CD4-positive, alpha-beta T cell (primary cell): ENCODE measurements around the gene SLCO4C1. TPM values are rescaled to one million over a fixed set of nuclear protein-coding genes. Genes with fewer than 3 reads are reported as not detected.

Experiments
- ATAC-seq: fragments of 200-7000 bp; cut with Tn5 transposase; one replicate; pipeline ENCODE4 v1.10.0; 2022; ENCODE audit warnings: mild to moderate bottlenecking; ENCODE audit not compliant: poor library complexity
- CTCF ChIA-PET: fragments of 350-600 bp; sonication (Branson Sonifier 250); formaldehyde crosslinking; loops from one replicate; lab custom pipeline; 2021; ENCODE audit warnings: antibody characterized with exemption, inconsistent platforms; lab: Charles Lee
- POLR2A ChIA-PET: fragments of 350-600 bp; sonication (Branson Sonifier 250); formaldehyde crosslinking; loops from one replicate; lab custom pipeline; 2021; ENCODE audit warnings: antibody characterized with exemption, inconsistent platforms; lab: Charles Lee
- DNase-seq, 14 experiments: peaks; one replicate each; pipeline ENCODE4 v3.0.0-alpha.2; 2013 to 2020; ENCODE audit warnings: mixed read lengths in 2 of 14
- H3K27ac ChIP-seq, 2 donors: one replicate each; pipeline versions ENCODE4 v1.5.1 to v1.7.0; 2013; ENCODE audit warnings: low read length in 2 of 2, low read depth in 1 of 2, mild to moderate bottlenecking in 1 of 2
- H3K27me3 ChIP-seq, 2 experiments: 1 replicate in 1 of 2; 2 replicates in 1 of 2; pipeline versions ENCODE4 v1.6.1 to v1.7.0; 2013; ENCODE audit warnings: low read length in 2 of 2, control low read depth in 1 of 2, mild to moderate bottlenecking in 1 of 2, moderate library complexity in 1 of 2; ENCODE audit not compliant: insufficient read depth in 2 of 2, control insufficient read depth in 1 of 2
- H3K36me3 ChIP-seq: one replicate; pipeline ENCODE4 v1.6.1; 2013; ENCODE audit warnings: low read length, control low read depth; ENCODE audit not compliant: insufficient read depth
- H3K4me1 ChIP-seq: one replicate; pipeline ENCODE4 v1.6.1; 2013; ENCODE audit warnings: low read length, control low read depth; ENCODE audit not compliant: insufficient read depth
- H3K4me3 ChIP-seq: one replicate; pipeline ENCODE4 v1.5.1; 2013; ENCODE audit warnings: mild to moderate bottlenecking, low read length, moderate library complexity
- H3K9me3 ChIP-seq, 2 experiments: 1 replicate in 1 of 2; 2 replicates in 1 of 2; pipeline versions ENCODE4 v1.6.1 to v1.7.0; 2013; ENCODE audit warnings: low read length in 2 of 2, mild to moderate bottlenecking in 2 of 2, control low read depth in 1 of 2, moderate library complexity in 1 of 2; ENCODE audit not compliant: control insufficient read depth in 1 of 2, insufficient read depth in 1 of 2
- H3K27ac Mint-ChIP-seq: one replicate; pipeline ENCODE4 v1.8.0; 2020; ENCODE audit warnings: mixed read lengths
- H3K27me3 Mint-ChIP-seq: one replicate; pipeline ENCODE4 v1.8.0; 2021; ENCODE audit warnings: mixed read lengths
- H3K36me3 Mint-ChIP-seq: one replicate; pipeline ENCODE4 v1.8.0; 2021; ENCODE audit warnings: low read depth, mixed read lengths
- H3K4me1 Mint-ChIP-seq: one replicate; pipeline ENCODE4 v1.8.0; 2021; ENCODE audit warnings: low read depth, mixed read lengths
- H3K4me3 Mint-ChIP-seq: one replicate; pipeline ENCODE4 v1.8.0; 2020; ENCODE audit warnings: mild to moderate bottlenecking, mixed read lengths
- H3K9me3 Mint-ChIP-seq: one replicate; pipeline ENCODE4 v1.8.0; 2020; ENCODE audit warnings: mixed read lengths
- CTCF ChIP-seq: fragments of 200-600 bp; IDR thresholded peaks from one replicate; pipeline ENCODE4 v1.8.0; 2022; ENCODE audit warnings: antibody characterized with exemption, mild to moderate bottlenecking
- intact Hi-C, 2 experiments: fragments of 100-400 bp; cut with DNase I in 1 of 2; cut with micrococcal nuclease in 1 of 2; formaldehyde crosslinking; loops; one replicate each; pipeline versions ENCODE4 v1.15.1 to v1.9.0; 2023 to 2025; cut with DNase I, micrococcal nuclease
- total RNA-seq, 174 experiments: library from RNA in 2 of 174; stranded (reverse) in 2 of 174; gene quantifications; one replicate each; pipeline ENCODE4 v1.2.3 and lab custom pipeline; 2021 to 2026

The SLCO4C1 gene
- total RNA-seq, 2 experiments from 2014 or later = 0.06 to 0.11 TPM

GRCh38 chr5:102289251-102289899 is 6.7 kb downstream of the SLCO4C1 start:
- no peaks in the 10 kb centered on the region for H3K27me3 Mint-ChIP-seq
- no peaks in the 10 kb centered on the region for H3K4me1 ChIP-seq

GRCh38 chr5:102288630-102289029 is 7.5 kb downstream of the SLCO4C1 start:
- H3K36me3 Mint-ChIP-seq = no peaks in the 10 kb centered on the region
- Histone ChIP-seq H3K9me3 (no peaks in the 10 kb centered on the region), H3K4me3 (no peak overlapping the region), H3K27ac (no peak overlapping the region), H3K4me1 (no peaks in the 10 kb centered on the region), H3K27me3 (no peaks in the 10 kb centered on the region), H3K36me3 (no peaks in the 10 kb centered on the region)
- TF ChIP-seq CTCF = no peak
- intact Hi-C loops = no loop called here
- H3K27ac Mint-ChIP-seq = no peak overlapping the region
- DNase-seq = no peak
- H3K27me3 Mint-ChIP-seq = no peaks in the 10 kb centered on the region
- H3K9me3 Mint-ChIP-seq = no peaks in the 10 kb centered on the region
- no peaks in the 10 kb centered on the region for H3K4me1 Mint-ChIP-seq
- ATAC-seq = no peak
- ChIA-PET CTCF (no interaction called here), POLR2A (no interaction called here)
- H3K4me3 Mint-ChIP-seq = no peak overlapping the region

More at GRCh38 chr5:102289251-102289899, 6.7 kb downstream of the SLCO4C1 start:
- H3K27ac Mint-ChIP-seq = no peak overlapping the region
- H3K4me3 Mint-ChIP-seq = no peak overlapping the region
- H3K4me1 Mint-ChIP-seq = peaks cover 2% of the 10 kb centered on the region
- H3K27me3 ChIP-seq = no peaks in the 10 kb centered on the region
- H3K9me3 ChIP-seq = no peaks in the 10 kb centered on the region
- CTCF ChIA-PET = no interaction called here
- no peak for TF ChIP-seq CTCF
- ATAC-seq (no peak), DNase-seq (no peak)
- H3K4me3 ChIP-seq = no peak overlapping the region
- H3K36me3 Mint-ChIP-seq = no peaks in the 10 kb centered on the region
- H3K36me3 ChIP-seq = no peaks in the 10 kb centered on the region
- H3K27ac ChIP-seq = no peak overlapping the region
- no peaks in the 10 kb centered on the region for H3K9me3 Mint-ChIP-seq
- intact Hi-C loops = no loop called here
- POLR2A ChIA-PET = no interaction called here

- Mint-ChIP-seq H3K4me1 (peaks cover 6% of the 10 kb centered on the region), H3K27ac (no peak overlapping the region), H3K4me3 (no peak overlapping the region), H3K36me3 (no peaks in the 10 kb centered on the region), H3K27me3 (no peaks in the 10 kb centered on the region), H3K9me3 (no peaks in the 10 kb centered on the region)
- no peaks in the 10 kb centered on the region for H3K4me1 ChIP-seq
- POLR2A ChIA-PET = no interaction called here
- no peak for TF ChIP-seq CTCF
- H3K9me3 ChIP-seq = no peaks in the 10 kb centered on the region
- H3K27ac ChIP-seq = no peak overlapping the region
- H3K36me3 ChIP-seq = no peaks in the 10 kb centered on the region
- H3K27me3 ChIP-seq = no peaks in the 10 kb centered on the region
- intact Hi-C loops = no loop called here
- CTCF ChIA-PET = no interaction called here
- no peak overlapping the region for H3K4me3 ChIP-seq
- ATAC-seq (no peak), DNase-seq (no peak)
These were observed 9.6 kb downstream of the SLCO4C1 start for GRCh38 chr5:102286476-102286875.
